IMR-90 (cell line): ENCODE results near the gene PHF14.

Experiments used
- BHLHE40 ChIP-seq: fragments of 150-350 bp; IDR thresholded peaks from 2 replicates; pipeline ENCODE4 v1.6.1; 2016; ENCODE audit warnings: mild to moderate bottlenecking, low read depth, low read length
- CTCF ChIP-seq: conservative IDR thresholded peaks from 2 replicates; pipeline ENCODE4 v1.5.1; 2012; ENCODE audit warnings: mild to moderate bottlenecking, low read depth, low read length, improper control_type of control experiment
- ELK1 ChIP-seq: fragments of 150-350 bp; IDR thresholded peaks from 2 replicates; pipeline ENCODE4 v1.6.1; 2016; ENCODE audit warnings: low read depth, mild to moderate bottlenecking, low read length, moderate library complexity, borderline replicate concordance
- POLR2A ChIP-seq: IDR thresholded peaks from 2 replicates; pipeline ENCODE4 v1.6.1; 2012; ENCODE audit warnings: mild to moderate bottlenecking, low read depth, low read length

GRCh38 chr7:11191574-11192220 lies 218.0 kb downstream of the PHF14 start:
- no peak for TF ChIP-seq POLR2A
- no peak for TF ChIP-seq CTCF
- TF ChIP-seq ELK1, result no peak
- no peak for TF ChIP-seq BHLHE40
